LNCAP (cell line): ENCODE data around the gene GREB1.

Experiments
- CTCF ChIP-seq: fragments of 450-650 bp; IDR thresholded peaks from 2 replicates; pipeline ENCODE4 v1.5.1; 2017; ENCODE audit warnings: mild to moderate bottlenecking

GREB1 gene

DNA sequence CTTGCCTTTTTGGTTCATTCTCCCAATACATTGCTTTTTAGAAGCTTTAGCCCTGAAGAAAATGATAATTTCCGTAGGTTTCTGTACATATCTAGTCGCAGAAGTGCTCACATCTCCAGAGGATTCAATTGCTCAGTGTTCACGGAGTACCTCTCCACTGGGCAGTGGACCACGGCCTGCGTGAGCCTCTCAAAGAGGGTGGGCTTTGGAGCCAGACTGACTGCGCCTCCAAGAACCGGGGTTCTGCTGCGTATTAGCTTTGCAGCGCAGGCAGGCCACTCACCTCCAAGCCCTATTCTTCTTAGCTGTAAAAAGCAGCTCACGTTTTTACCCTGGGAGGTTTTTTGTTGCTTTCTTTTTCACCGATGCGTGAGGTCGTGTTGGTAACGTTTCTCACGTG is 100.7 kb downstream of the GREB1 start:
- TF ChIP-seq CTCF: no peak

GRCh38 chr2:11635141-11635540 is 101.3 kb downstream of the GREB1 start:
- TF ChIP-seq CTCF: no peak

- TF ChIP-seq CTCF: no peak
Observed at GRCh38 chr2:11636593-11637295, 102.9 kb downstream of the GREB1 start.

DNA sequence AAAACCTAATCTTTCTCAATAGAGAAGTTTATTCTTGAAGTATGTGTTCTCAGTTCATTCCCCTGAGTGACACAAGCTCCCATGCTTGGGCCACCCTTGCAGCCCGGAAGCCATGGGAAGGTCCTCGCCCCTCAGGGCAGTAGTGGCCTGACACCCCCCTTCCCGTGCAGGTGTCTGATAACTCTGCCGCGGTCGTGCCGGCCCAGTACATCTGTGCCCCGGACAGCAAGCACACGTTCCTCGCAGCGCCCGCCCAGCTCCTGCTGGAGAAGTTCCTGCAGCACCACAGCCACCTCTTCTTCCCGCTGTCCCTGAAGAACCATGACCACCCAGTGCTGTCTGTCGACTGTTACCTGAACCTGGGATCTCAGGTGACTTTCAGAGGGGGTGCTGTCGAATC is 103.7 kb downstream of the GREB1 start:
- no peak for TF ChIP-seq CTCF

GRCh38 chr2:11639503-11639902 is 105.7 kb downstream of the GREB1 start:
- no peak for TF ChIP-seq CTCF

GRCh38 chr2:11640132-11640531 is 106.3 kb downstream of the GREB1 start:
- TF ChIP-seq CTCF: no peak

GRCh38 chr2:11642972-11643371 is 109.1 kb downstream of the GREB1 start:
- no peak for TF ChIP-seq CTCF

GRCh38 chr2:11644293-11644692 is 110.4 kb downstream of the GREB1 start:
- TF ChIP-seq CTCF: no peak
